Adrenal gland (tissue), 12 donors: Measurements from ENCODE around the gene TNXB. TPM values are rescaled to one million over a fixed set of nuclear protein-coding genes. Genes with fewer than 3 reads are reported as not detected.
"Not testable (repeated sequence)": the region's sequence is repeated elsewhere in the genome, so short reads cannot be mapped to it uniquely, and the experiment has no call there.

Source experiments
- DNase-seq, 7 donors: peaks; one replicate each; pipeline ENCODE4 v3.0.0-alpha.2; 2019 to 2020
- H3K27ac ChIP-seq, 5 donors: fragments of 200-600 bp; sonication (generic) in 4 of 5; 1 replicate in 3 of 5; 2 replicates in 2 of 5; pipeline versions ENCODE4 v1.5.1 to v1.8.0; 2016 to 2020; ENCODE audit warnings: mild to moderate bottlenecking in 1 of 5
- H3K27me3 ChIP-seq: fragments of 200-600 bp; 2 replicates; pipeline ENCODE4 v1.8.0; 2021
- H3K36me3 ChIP-seq, 2 donors: fragments of 200-600 bp; replicated peaks in 1 of 2; 1 replicate in 1 of 2; 2 replicates in 1 of 2; pipeline versions ENCODE4 v1.5.1 to v1.8.0; 2018 to 2022
- H3K4me1 ChIP-seq, 2 donors: fragments of 200-600 bp; replicated peaks in 1 of 2; 1 replicate in 1 of 2; 2 replicates in 1 of 2; pipeline versions ENCODE4 v1.5.1 to v1.8.0; 2018 to 2021
- H3K4me3 ChIP-seq, 4 donors: fragments of 200-600 bp; sonication (generic) in 3 of 4; one replicate each; pipeline ENCODE4 v1.5.1; 2016 to 2018
- H3K9me3 ChIP-seq, 3 donors: fragments of 200-600 bp; sonication (generic) in 1 of 3; replicated peaks in 1 of 3; 1 replicate in 2 of 3; 2 replicates in 1 of 3; pipeline versions ENCODE4 v1.5.1 to v1.8.0; 2016 to 2021
- POLR2A ChIP-seq, 2 donors: fragments of 450-650 bp; IDR thresholded peaks; one replicate each; pipeline ENCODE4 v1.6.1; 2017; ENCODE audit warnings: antibody characterized with exemption in 2 of 2, mild to moderate bottlenecking in 2 of 2, moderate library complexity in 1 of 2
- WGBS, 4 donors: extraction: QIAGEN DNeasy Blood & Tissue Kit in 2 of 4; methylation state at CpG; one replicate each; pipeline versions ENCODE4 v1.1.5 to v1.1.7; 2013 to 2017; 5-methylcytosine and 5-hydroxymethylcytosine counted together
- intact Hi-C, 2 donors: fragments of 100-400 bp; cut with DNase I; formaldehyde crosslinking; loops; one replicate each; pipeline versions ENCODE4 v1.14.1 to v1.15.0; 2022 to 2023
- polyA plus RNA-seq, 3 donors: library from polyadenylated mRNA; stranded (reverse); fragments of 200-250 nt in 2 of 3; fragments of 350-450 nt in 1 of 3; fragmentation: Illumina TruSeq in 1 of 3; extraction: RNeasy Lipid Tissue Mini Kit (QIAGEN cat#74804) in 1 of 3; gene quantifications; one replicate each; pipeline ENCODE4 v1.2.3, GENCODE V29; 2013 to 2014
- total RNA-seq, 9 donors: library from RNA; depleted of rRNA in 4 of 9; stranded (reverse); fragments of >200 nt in 4 of 9; fragments of 120-200 nt in 1 of 9; fragmentation: NEBNext Ultra II Directional in 1 of 9; extraction: Animal tissue kit (Norgen Biotek cat#: 25700) in 1 of 9; gene quantifications; one replicate each; pipeline versions ENCODE4 v1.1.0 to v1.2.4, GENCODE V29; 2013 to 2023
- donor health status: healthy with polysubstance abuse.
- donor health status: Bipolar disorder and iron deficiency.
- donor health status: DM: yes; HTN: yes; CAD: no.
- donor health status: DM: no; HTN: no; CAD: no.
- donor health status: DM: no; HTN: no; CAD: no.
- donor health status: DM: yes; HTN: yes; CAD: no.

TNXB gene
- total and polyA plus RNA-seq, 12 donors = 19.6 to 506 (median 213) TPM

GRCh38 chr6:32039321-32040274 lies 69.5 kb downstream of the TNXB start:
- H3K27me3 ChIP-seq, H3K9me3 ChIP-seq, H3K4me1 ChIP-seq, intact Hi-C loops, H3K36me3 ChIP-seq: not testable (repeated sequence)
- H3K27ac ChIP-seq = peak overlapping the region; percentile 12 to 86 (median 79)
- peak; percentile 20 to 70 (median 62) for DNase-seq
- WGBS, 4 donors = 37 to 44% (median 40%) methylated on average over 11 to 23 of the region's 24 CpGs; no CpG with 5 or more reads in 1 of the 4 donors
- TF ChIP-seq POLR2A (IDR thresholded peaks at IDR 0.05) = peak in 1 of 2 donors; percentile 12
- H3K4me3 ChIP-seq = peak overlapping the region in 2 of 4 donors; percentile 18 to 22

GRCh38 chr6:32038878-32039277 lies 70.3 kb downstream of the TNXB start:
- peak overlapping the region; percentile 12 to 86 (median 79) for H3K27ac ChIP-seq
- 28 to 53% (median 41%) methylated on average over 4 of the region's 5 CpGs for WGBS, 4 donors
- H3K4me1 ChIP-seq, H3K27me3 ChIP-seq, H3K36me3 ChIP-seq, intact Hi-C loops, H3K9me3 ChIP-seq: not testable (repeated sequence)
- TF ChIP-seq POLR2A (IDR thresholded peaks at IDR 0.05) = peak; percentile 25 to 31
- DNase-seq = peak in 6 of 7 donors; percentile 28 to 66 (median 50)
- peak overlapping the region in 1 of 4 donors; percentile 22 for H3K4me3 ChIP-seq

- H3K4me1 ChIP-seq, H3K36me3 ChIP-seq, H3K27me3 ChIP-seq, intact Hi-C loops, H3K9me3 ChIP-seq: not testable (repeated sequence)
- peak within 1 kb of the TSS in 1 of 4 donors; percentile 22 for H3K4me3 ChIP-seq
- WGBS, 4 donors = 37 to 48% (median 44%) methylated on average over 8 to 15 of the region's 19 CpGs
- peak; percentile 80 to 94 (median 90) for DNase-seq
- peak in 1 of 2 donors; percentile 51 for TF ChIP-seq POLR2A (IDR thresholded peaks at IDR 0.05)
- peak within 1 kb of the TSS; percentile 69 to 86 (median 79) for H3K27ac ChIP-seq
Measured at GRCh38 chr6:32037598-32038524, 71.3 kb downstream of the TNXB start, which contains the start of gene CYP21A2. Gene CYP21A2, plus strand, starts transcription at chr6:32038415. Its CDS starts 8 bp downstream, at chr6:32038423.

GRCh38 chr6:32037136-32037535 lies 72.0 kb downstream of the TNXB start:
- peak overlapping the region; percentile 61 to 84 (median 77) for H3K27ac ChIP-seq
- H3K4me3 ChIP-seq, H3K27me3 ChIP-seq, H3K4me1 ChIP-seq, intact Hi-C loops, H3K9me3 ChIP-seq, H3K36me3 ChIP-seq: not testable (repeated sequence)
- WGBS, 4 donors = 51 to 79% (median 60%) methylated on average over 3 to 5 of the region's 5 CpGs
- peak in 1 of 7 donors; percentile 13 for DNase-seq

- H3K27me3 ChIP-seq, H3K4me1 ChIP-seq, intact Hi-C loops, DNase-seq, H3K4me3 ChIP-seq, H3K9me3 ChIP-seq, H3K27ac ChIP-seq, H3K36me3 ChIP-seq: not testable (repeated sequence)
- WGBS, 4 donors = no CpG with 5 or more reads among the region's 16 CpGs
Measured at GRCh38 chr6:32035283-32036013, 73.7 kb downstream of the TNXB start.

- H3K27ac ChIP-seq, H3K9me3 ChIP-seq, H3K4me1 ChIP-seq, H3K27me3 ChIP-seq, H3K4me3 ChIP-seq, H3K36me3 ChIP-seq, intact Hi-C loops: not testable (repeated sequence)
- WGBS, 4 donors = 96 to 98% methylated on average over 7 to 8 of the region's 14 CpGs; no CpG with 5 or more reads in 2 of the 4 donors
- DNase-seq = peak in 3 of 7 donors; percentile 0 to 11 (median 8)
Measured at GRCh38 chr6:32029553-32029952, 79.6 kb downstream of the TNXB start.

GRCh38 chr6:32028631-32029030 lies 80.5 kb downstream of the TNXB start:
- H3K27me3 ChIP-seq, H3K9me3 ChIP-seq, H3K36me3 ChIP-seq, H3K4me1 ChIP-seq, H3K4me3 ChIP-seq, intact Hi-C loops, H3K27ac ChIP-seq: not testable (repeated sequence)
- DNase-seq = peak in 4 of 7 donors; percentile 4 to 21 (median 9)
- WGBS, 4 donors = 89 to 91% methylated on average over 3 to 6 of the region's 10 CpGs; no CpG with 5 or more reads in 2 of the 4 donors

- H3K4me1 ChIP-seq, H3K27ac ChIP-seq, H3K27me3 ChIP-seq, H3K36me3 ChIP-seq, DNase-seq, H3K4me3 ChIP-seq, H3K9me3 ChIP-seq, intact Hi-C loops: not testable (repeated sequence)
- whole genome bisulfite sequencing, 4 donors = no CpG with 5 or more reads among the region's 10 CpGs
Measured at GRCh38 chr6:32022100-32022499, 87.0 kb downstream of the TNXB start.

- WGBS, 4 donors = no CpG with 5 or more reads among the region's 6 CpGs
- H3K4me3 ChIP-seq, intact Hi-C loops, H3K9me3 ChIP-seq, H3K36me3 ChIP-seq, DNase-seq, H3K27ac ChIP-seq, H3K4me1 ChIP-seq, H3K27me3 ChIP-seq: not testable (repeated sequence)
Measured at GRCh38 chr6:32014547-32014946, 94.6 kb downstream of the TNXB start, which contains the start of gene C4B. Gene C4B, plus strand, starts transcription at chr6:32014795. Its CDS starts 51 bp downstream, at chr6:32014846.
